SK-N-SH treated with all-trans-retinoic acid at 6 μM for 48 hours (cell line): ENCODE results near the gene SETSIP.

Source experiments
- ATAC-seq: fragments of 200-7000 bp; cut with Tn5 transposase; 3 replicates; pipeline ENCODE4 v1.9.1; 2020; ENCODE audit warnings: mild to moderate bottlenecking, moderate library complexity
- ARNTL ChIP-seq: fragments of 450-650 bp; formaldehyde crosslinking; IDR thresholded peaks from 2 replicates; pipeline ENCODE4 v1.5.0; 2020; ENCODE audit warnings: low read depth, mild to moderate bottlenecking, moderate library complexity, borderline replicate concordance
- BACH2 ChIP-seq: fragments of 250-450 bp; sonication (Bioruptor Pico); IDR thresholded peaks from 2 replicates; pipeline ENCODE4 v1.9.0; 2021; ENCODE audit warnings: mild to moderate bottlenecking, borderline replicate concordance
- CREB5 ChIP-seq: fragments of 250-450 bp; sonication (Bioruptor Pico); IDR thresholded peaks from 2 replicates; pipeline ENCODE4 v1.5.1; 2020; ENCODE audit warnings: low read depth, mild to moderate bottlenecking, moderate library complexity
- CSDC2 ChIP-seq: fragments of 250-450 bp; sonication (Bioruptor Pico); IDR thresholded peaks from 2 replicates; pipeline ENCODE4 v1.5.0; 2020; ENCODE audit warnings: mild to moderate bottlenecking, moderate library complexity
- CSRNP3 ChIP-seq: fragments of 250-450 bp; sonication (Bioruptor Pico); IDR thresholded peaks from 2 replicates; pipeline ENCODE4 v1.5.1; 2021; ENCODE audit warnings: mild to moderate bottlenecking, moderate library complexity
- ESRRG ChIP-seq: fragments of 250-450 bp; sonication (Bioruptor Pico); IDR thresholded peaks from 2 replicates; pipeline ENCODE4 v1.6.1; 2021; ENCODE audit warnings: mild to moderate bottlenecking
- ISL1 ChIP-seq: fragments of 250-450 bp; sonication (Bioruptor Pico); IDR thresholded peaks from 2 replicates; pipeline ENCODE4 v2.1.2; 2022; ENCODE audit warnings: mild to moderate bottlenecking, moderate library complexity
- OSR1 ChIP-seq: fragments of 250-450 bp; sonication (Bioruptor Pico); IDR thresholded peaks from 2 replicates; pipeline ENCODE4 v1.8.0; 2022; ENCODE audit warnings: moderate library complexity, mild to moderate bottlenecking, inconsistent platforms
- POU6F1 ChIP-seq: fragments of 250-450 bp; sonication (Bioruptor Pico); IDR thresholded peaks from 2 replicates; pipeline ENCODE4 v1.8.0; 2021; ENCODE audit warnings: low read depth, mild to moderate bottlenecking, moderate library complexity, borderline replicate concordance
- PPARA ChIP-seq: fragments of 250-450 bp; sonication (Bioruptor Pico); IDR thresholded peaks from 2 replicates; pipeline ENCODE4 v1.5.0; 2020; ENCODE audit warnings: mild to moderate bottlenecking, borderline replicate concordance
- RARB ChIP-seq: fragments of 250-450 bp; sonication (Bioruptor Pico); IDR thresholded peaks from 2 replicates; pipeline ENCODE4 v1.8.0; 2021; ENCODE audit warnings: mild to moderate bottlenecking, moderate library complexity
- TCF4 ChIP-seq: fragments of 250-450 bp; sonication (Bioruptor Pico); IDR thresholded peaks from 2 replicates; pipeline ENCODE4 v1.8.0; 2021; ENCODE audit warnings: mild to moderate bottlenecking, moderate library complexity, borderline replicate concordance
- TOX ChIP-seq: fragments of 250-450 bp; sonication (Bioruptor Pico); IDR thresholded peaks from 2 replicates; pipeline ENCODE4 v1.8.0; 2021; ENCODE audit warnings: mild to moderate bottlenecking, moderate library complexity, borderline replicate concordance
- TSHZ2 ChIP-seq: fragments of 250-450 bp; sonication (Bioruptor Pico); IDR thresholded peaks from 2 replicates; pipeline ENCODE4 v1.5.0; 2020; ENCODE audit warnings: mild to moderate bottlenecking, moderate library complexity
- ZC3H10 ChIP-seq: fragments of 250-450 bp; sonication (Bioruptor Pico); IDR thresholded peaks from 2 replicates; pipeline ENCODE4 v1.5.1; 2021; ENCODE audit warnings: mild to moderate bottlenecking, moderate library complexity
- ZFP3 ChIP-seq: fragments of 250-450 bp; sonication (Bioruptor Pico); IDR thresholded peaks from 2 replicates; pipeline ENCODE4 v1.5.0; 2020; ENCODE audit warnings: mild to moderate bottlenecking, moderate library complexity
- ZFP30 ChIP-seq: fragments of 450-650 bp; formaldehyde crosslinking; IDR thresholded peaks from 2 replicates; pipeline ENCODE4 v1.5.0; 2022; ENCODE audit warnings: mild to moderate bottlenecking, moderate library complexity
- ZNF565 ChIP-seq: fragments of 450-650 bp; formaldehyde crosslinking; conservative IDR thresholded peaks from 2 replicates; pipeline ENCODE4 v1.5.0; 2020; ENCODE audit warnings: low read depth, mild to moderate bottlenecking, moderate library complexity
- ZNF70 ChIP-seq: fragments of 450-650 bp; formaldehyde crosslinking; IDR thresholded peaks from 2 replicates; pipeline ENCODE4 v1.5.0; 2020; ENCODE audit warnings: mild to moderate bottlenecking, moderate library complexity
- ZNF8 ChIP-seq: fragments of 450-650 bp; formaldehyde crosslinking; IDR thresholded peaks from 2 replicates; pipeline ENCODE4 v1.5.0; 2020; ENCODE audit warnings: mild to moderate bottlenecking, moderate library complexity

SETSIP gene

GRCh38 chr1:92117526-92117925 lies 42.3 kb upstream of the SETSIP start:
- ATAC-seq = no peak
- TF ChIP-seq CSRNP3 = no peak
- no peak for TF ChIP-seq OSR1 (CRISPR knock-in tag)
- TF ChIP-seq ESRRG = no peak
- TF ChIP-seq BACH2 (CRISPR knock-in tag) = no peak
- no peak for TF ChIP-seq TSHZ2 (CRISPR knock-in tag)
- no peak for TF ChIP-seq TOX
- no peak for TF ChIP-seq ZC3H10 (CRISPR knock-in tag)
- no peak for TF ChIP-seq ZFP3 (CRISPR knock-in tag)
- TF ChIP-seq ISL1 (CRISPR knock-in tag) = no peak
- TF ChIP-seq ZNF565 (CRISPR knock-in tag) = no peak
- no peak for TF ChIP-seq ZNF70 (CRISPR knock-in tag)
- TF ChIP-seq RARB (CRISPR knock-in tag) = no peak
- TF ChIP-seq, all 23 proteins: peak for 0

GRCh38 chr1:92108631-92109030 lies 33.4 kb upstream of the SETSIP start:
- ATAC-seq = no peak
- no peak for TF ChIP-seq ZFP3 (CRISPR knock-in tag)
- no peak for TF ChIP-seq PPARA
- TF ChIP-seq ZFP30 (CRISPR knock-in tag) = no peak
- no peak for TF ChIP-seq ISL1 (CRISPR knock-in tag)
- no peak for TF ChIP-seq TCF4 (CRISPR knock-in tag)
- no peak for TF ChIP-seq ARNTL
- TF ChIP-seq CREB5 (CRISPR knock-in tag) = no peak
- no peak for TF ChIP-seq CSDC2 (CRISPR knock-in tag)

- TF ChIP-seq CREB5 (CRISPR knock-in tag) = no peak
- ATAC-seq = no peak
These were observed 30.4 kb upstream of the SETSIP start for GRCh38 chr1:92105546-92106081.

- no peak for ATAC-seq
- TF ChIP-seq CSDC2 (CRISPR knock-in tag) = no peak
- no peak for TF ChIP-seq ZNF565 (CRISPR knock-in tag)
- no peak for TF ChIP-seq BACH2 (CRISPR knock-in tag)
- no peak for TF ChIP-seq TCF4 (CRISPR knock-in tag)
- no peak for TF ChIP-seq ESRRG
- no peak for TF ChIP-seq ARNTL
- no peak for TF ChIP-seq ZNF8 (CRISPR knock-in tag)
- TF ChIP-seq POU6F1 (CRISPR knock-in tag) = no peak
- TF ChIP-seq ZFP3 (CRISPR knock-in tag) = no peak
- TF ChIP-seq RARB (CRISPR knock-in tag) = no peak
- no peak for TF ChIP-seq OSR1 (CRISPR knock-in tag)
- no peak for TF ChIP-seq ZFP30 (CRISPR knock-in tag)
- no peak for TF ChIP-seq ZC3H10 (CRISPR knock-in tag)
- TF ChIP-seq PPARA = no peak
- no peak for TF ChIP-seq ISL1 (CRISPR knock-in tag)
- TF ChIP-seq, all 23 proteins: peak for 0
These were observed 21.1 kb upstream of the SETSIP start for GRCh38 chr1:92096317-92096716.
